H1 (cell line): ENCODE results near the gene UNC5B. TPM values are rescaled to one million over a fixed set of nuclear protein-coding genes. Genes with fewer than 3 reads are reported as not detected.

Source experiments
- SAP30 ChIP-seq: fragments of 300-600 bp; sonication (generic); IDR thresholded peaks from 2 replicates; pipeline ENCODE4 v1.7.1; 2012; ENCODE audit warnings: low read length, moderate library complexity, mild to moderate bottlenecking, inconsistent platforms; ENCODE audit not compliant: insufficient read depth, insufficient replicate concordance
- polyA plus RNA-seq, 7 experiments: library from polyadenylated mRNA; depleted of rRNA in 3 of 7; stranded (reverse) in 5 of 7; unstranded in 2 of 7; fragments of >200 nt in 5 of 7; fragments of 200-250 nt in 2 of 7; gene quantifications; 1 replicate in 5 of 7; 2 replicates in 1 of 7; 4 replicates in 1 of 7; pipeline versions ENCODE4 v1.2.1 to v1.2.3, GENCODE V29; 2011 to 2013; ENCODE audit warnings: missing spikeins in 2 of 7, mixed read lengths in 2 of 7
- total RNA-seq: library from RNA; stranded (reverse); fragmentation: NEBNext Ultra II Directional; extraction: Animal tissue kit (Norgen Biotek cat#: 25700); gene quantifications from 2 replicates; pipeline ENCODE4 v1.2.1, GENCODE V29; 2021
- TF ChIP-seq, protein P1 (sequence below): IDR thresholded peaks from 2 replicates; pipeline ENCODE4 v1.6.1; 2012; ENCODE audit warnings: low read length, inconsistent platforms

The UNC5B gene
- total and polyA plus RNA-seq, 2 of the 8 experiments (the other 6 are each of a cell fraction or from before 2014, with no cell fraction given), result 27.9 to 31.8 TPM

DNA sequence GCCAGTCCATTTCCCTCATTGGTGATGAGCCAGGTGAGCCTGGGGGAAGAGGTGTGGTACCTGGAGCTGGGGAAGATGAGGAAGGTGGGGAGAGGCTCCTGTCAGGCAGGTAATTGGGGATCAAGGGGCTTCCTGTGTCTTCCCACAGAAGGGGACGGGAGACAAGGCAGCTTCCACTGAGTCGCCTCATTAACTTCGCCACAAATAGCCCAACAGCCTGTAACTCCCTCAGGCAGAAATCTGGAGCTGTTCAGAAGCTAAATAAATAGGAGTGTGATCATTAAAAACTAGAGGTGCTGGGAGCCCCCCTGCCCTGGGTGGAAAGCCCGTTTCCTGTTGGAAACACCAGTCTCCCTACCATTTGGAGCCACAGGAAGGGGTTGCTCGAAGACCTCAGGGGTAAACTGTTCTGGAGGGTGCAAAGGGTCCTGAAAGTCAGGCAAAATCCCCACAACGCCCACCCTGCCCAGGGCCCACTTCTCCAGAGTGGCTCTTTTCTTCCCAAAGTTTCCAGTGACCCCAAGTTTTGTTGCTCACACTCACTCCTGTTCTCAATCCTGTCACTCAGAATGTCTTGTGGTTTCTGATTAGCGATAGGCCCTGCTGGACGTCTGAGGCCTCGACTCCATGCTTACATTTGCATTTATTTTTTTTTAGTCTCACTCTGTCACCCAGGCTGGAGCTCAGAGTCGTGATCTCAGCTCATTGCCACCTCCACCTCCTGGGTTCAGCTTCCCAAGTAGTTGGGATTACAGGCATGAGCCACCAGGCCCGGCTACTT is 25.7 kb downstream of the UNC5B start (continued):
- TF ChIP-seq SAP30, result no peak
- TF ChIP-seq, protein P1, sequence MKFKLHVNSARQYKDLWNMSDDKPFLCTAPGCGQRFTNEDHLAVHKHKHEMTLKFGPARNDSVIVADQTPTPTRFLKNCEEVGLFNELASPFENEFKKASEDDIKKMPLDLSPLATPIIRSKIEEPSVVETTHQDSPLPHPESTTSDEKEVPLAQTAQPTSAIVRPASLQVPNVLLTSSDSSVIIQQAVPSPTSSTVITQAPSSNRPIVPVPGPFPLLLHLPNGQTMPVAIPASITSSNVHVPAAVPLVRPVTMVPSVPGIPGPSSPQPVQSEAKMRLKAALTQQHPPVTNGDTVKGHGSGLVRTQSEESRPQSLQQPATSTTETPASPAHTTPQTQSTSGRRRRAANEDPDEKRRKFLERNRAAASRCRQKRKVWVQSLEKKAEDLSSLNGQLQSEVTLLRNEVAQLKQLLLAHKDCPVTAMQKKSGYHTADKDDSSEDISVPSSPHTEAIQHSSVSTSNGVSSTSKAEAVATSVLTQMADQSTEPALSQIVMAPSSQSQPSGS, result no peak
